Measurements from ENCODE around the gene GJA5. TPM values are rescaled to one million over a fixed set of nuclear protein-coding genes. Genes with fewer than 3 reads are reported as not detected.

The GJA5 gene
- total RNA-seq, 1 donor from 2014 or later, result not detected

GRCh38 chr1:147719029-147719698 is 41.2 kb downstream of the GJA5 start:
- no peak for DNase-seq (ENCODE audit: low read depth)
- no peak overlapping the region for H3K4me3 ChIP-seq (ENCODE audit: low read depth, low read length)
- TF ChIP-seq CTCF (IDR thresholded peaks at IDR 0.05; ENCODE audit: insufficient read depth, low read length, severe bottlenecking), result no peak
- H3K36me3 ChIP-seq (ENCODE audit: control insufficient read depth, insufficient read depth, low read length), result no peaks in the 10 kb centered on the region
- peak; percentile 62 for FAIRE-seq
- no peaks in the 10 kb centered on the region for H3K27me3 ChIP-seq (ENCODE audit: control insufficient read depth, insufficient read depth, low read length)

GRCh38 chr1:147717706-147718097 is 42.7 kb downstream of the GJA5 start:
- FAIRE-seq (peak; percentile 89), DNase-seq (ENCODE audit: low read depth) (peak; percentile 78)
- H3K27me3 ChIP-seq (ENCODE audit: control insufficient read depth, insufficient read depth, low read length), result no peaks in the 10 kb centered on the region
- no peak for TF ChIP-seq CTCF (IDR thresholded peaks at IDR 0.05; ENCODE audit: insufficient read depth, low read length, severe bottlenecking)
- no peak overlapping the region for H3K4me3 ChIP-seq (ENCODE audit: low read depth, low read length)
- H3K36me3 ChIP-seq (ENCODE audit: control insufficient read depth, insufficient read depth, low read length), result no peaks in the 10 kb centered on the region

GRCh38 chr1:147717051-147717705 is 43.2 kb downstream of the GJA5 start:
- FAIRE-seq, result peak; percentile 99
- TF ChIP-seq CTCF (IDR thresholded peaks at IDR 0.05; ENCODE audit: insufficient read depth, low read length, severe bottlenecking), result no peak

GRCh38 chr1:147712605-147713004 is 47.8 kb downstream of the GJA5 start:
- Histone ChIP-seq H3K4me3 (ENCODE audit: low read depth, low read length) (no peak overlapping the region), H3K27me3 (ENCODE audit: control insufficient read depth, insufficient read depth, low read length) (no peaks in the 10 kb centered on the region), H3K36me3 (ENCODE audit: control insufficient read depth, insufficient read depth, low read length) (no peaks in the 10 kb centered on the region)
- TF ChIP-seq CTCF (IDR thresholded peaks at IDR 0.05; ENCODE audit: insufficient read depth, low read length, severe bottlenecking), result no peak
- no peak for DNase-seq (ENCODE audit: low read depth)
- FAIRE-seq, result no peak

More at GRCh38 chr1:147717051-147717705, 43.2 kb downstream of the GJA5 start:
- H3K36me3 ChIP-seq (ENCODE audit: control insufficient read depth, insufficient read depth, low read length), result no peaks in the 10 kb centered on the region
- DNase-seq (ENCODE audit: low read depth), result peak; percentile 99
- H3K27me3 ChIP-seq (ENCODE audit: control insufficient read depth, insufficient read depth, low read length), result no peaks in the 10 kb centered on the region
- H3K4me3 ChIP-seq (ENCODE audit: low read depth, low read length), result no peak overlapping the region

Other genes with a start within 250 kb of the GJA5 start
- gene BCL9, start 219.1 kb downstream of the GJA5 start, total RNA-seq, result 1.8 TPM in 2 replicates
- gene ACP6, start 90.1 kb downstream of the GJA5 start, total RNA-seq, result 5.2 and 6.6 TPM in 2 replicates
- not detected in 2 replicates for gene GJA8, start 142.2 kb upstream of the GJA5 start, total RNA-seq
- gene GPR89B, start 167.8 kb upstream of the GJA5 start, total RNA-seq, result 22.8 and 33.7 TPM in 2 replicates